Neutrophil (primary cell): Measurements from ENCODE around the gene HORMAD2.
"Not testable (repeated sequence)": the region's sequence is repeated elsewhere in the genome, so short reads cannot be mapped to it uniquely, and the experiment has no call there.

ENCODE experiments used
- H3K27ac ChIP-seq: fragments of 200-600 bp; sonication (generic); 2 replicates; pipeline ENCODE4 v1.5.1; 2016; ENCODE audit warnings: mild to moderate bottlenecking, moderate library complexity
- H3K27me3 ChIP-seq: fragments of 200-600 bp; sonication (generic); 2 replicates; pipeline ENCODE4 v1.6.0; 2016; ENCODE audit warnings: mild to moderate bottlenecking
- H3K36me3 ChIP-seq: fragments of 200-600 bp; sonication (generic); 2 replicates; pipeline ENCODE4 v1.5.1; 2017
- H3K4me1 ChIP-seq, 2 experiments: fragments of 200-600 bp in 1 of 2; sonication (generic) in 1 of 2; 1 replicate in 1 of 2; 2 replicates in 1 of 2; pipeline versions ENCODE4 v1.5.1 to v1.6.1; 2013 to 2016; ENCODE audit warnings: low read depth in 1 of 2, low read length in 1 of 2, mild to moderate bottlenecking in 1 of 2, moderate library complexity in 1 of 2; ENCODE audit not compliant: control insufficient read depth in 1 of 2, insufficient read depth in 1 of 2
- H3K4me3 ChIP-seq, 2 experiments: fragments of 200-600 bp in 1 of 2; sonication (generic) in 1 of 2; 1 replicate in 1 of 2; 2 replicates in 1 of 2; pipeline ENCODE4 v1.5.1; 2013 to 2016; ENCODE audit warnings: low read depth in 1 of 2, low read length in 1 of 2, mild to moderate bottlenecking in 1 of 2, moderate library complexity in 1 of 2
- H3K9me3 ChIP-seq: fragments of 200-600 bp; sonication (generic); 2 replicates; pipeline ENCODE4 v1.5.1; 2016
- TF ChIP-seq, protein P1 (sequence below): fragments of 200-600 bp; sonication (generic); IDR thresholded peaks from 2 replicates; pipeline ENCODE4 v1.5.1; 2016; ENCODE audit warnings: antibody characterized with exemption

The HORMAD2 gene

DNA sequence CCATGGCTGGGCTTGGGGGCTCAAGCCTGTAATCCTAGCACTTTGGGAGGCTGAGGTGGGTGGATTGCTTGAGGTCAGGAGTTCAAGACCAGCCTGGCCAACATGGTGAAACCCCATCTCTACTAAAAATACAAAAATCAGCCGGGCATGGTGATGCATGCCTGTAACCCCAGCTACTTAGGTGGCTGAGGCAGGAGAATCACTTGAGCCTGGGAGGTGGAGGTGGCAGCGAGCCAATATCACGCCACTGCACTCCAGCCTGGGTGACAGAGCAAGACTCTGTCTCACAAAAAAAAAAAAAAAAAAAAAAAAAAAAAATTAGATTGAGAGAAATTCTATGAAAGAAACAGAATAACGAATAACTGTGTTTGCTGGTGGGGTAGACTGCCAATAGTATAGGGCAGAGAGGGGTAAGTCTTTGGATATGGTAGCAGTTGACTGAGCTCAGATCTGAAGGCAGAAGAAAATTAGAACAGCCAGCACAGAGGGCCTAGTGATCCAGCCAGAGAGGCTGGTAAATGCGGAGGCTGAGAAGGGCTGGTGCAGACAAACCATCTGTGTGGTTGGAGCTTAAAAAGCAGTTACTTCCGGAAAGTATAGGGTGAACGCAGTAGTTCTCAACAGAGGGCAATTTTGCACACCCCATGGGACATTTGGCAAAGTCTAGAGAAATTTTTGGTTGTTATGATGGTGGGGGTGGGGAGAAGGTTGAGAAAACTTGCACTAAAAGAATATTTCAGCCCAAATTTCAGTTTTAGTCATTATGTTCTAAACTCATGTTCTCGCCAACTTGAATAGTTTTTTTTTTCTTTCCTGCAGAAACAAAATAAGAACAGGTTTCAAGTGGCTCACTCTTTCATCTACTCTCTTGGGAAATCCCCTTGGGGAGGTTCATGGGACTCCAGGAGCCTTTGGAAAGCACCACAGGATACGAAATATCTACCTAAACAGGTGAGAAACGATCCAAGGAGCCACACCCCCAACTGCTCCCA lies 1.6 kb upstream of the HORMAD2 start:
- Histone ChIP-seq H3K27ac (no peak overlapping the region), H3K27me3 (peaks cover 64% of the 10 kb centered on the region), H3K9me3 (no peaks in the 10 kb centered on the region), H3K4me3 (no peak overlapping the region), H3K4me1 (peaks cover 0 to 8% of the 10 kb centered on the region in 2 experiments), H3K36me3 (no peaks in the 10 kb centered on the region)
- TF ChIP-seq, protein P1, sequence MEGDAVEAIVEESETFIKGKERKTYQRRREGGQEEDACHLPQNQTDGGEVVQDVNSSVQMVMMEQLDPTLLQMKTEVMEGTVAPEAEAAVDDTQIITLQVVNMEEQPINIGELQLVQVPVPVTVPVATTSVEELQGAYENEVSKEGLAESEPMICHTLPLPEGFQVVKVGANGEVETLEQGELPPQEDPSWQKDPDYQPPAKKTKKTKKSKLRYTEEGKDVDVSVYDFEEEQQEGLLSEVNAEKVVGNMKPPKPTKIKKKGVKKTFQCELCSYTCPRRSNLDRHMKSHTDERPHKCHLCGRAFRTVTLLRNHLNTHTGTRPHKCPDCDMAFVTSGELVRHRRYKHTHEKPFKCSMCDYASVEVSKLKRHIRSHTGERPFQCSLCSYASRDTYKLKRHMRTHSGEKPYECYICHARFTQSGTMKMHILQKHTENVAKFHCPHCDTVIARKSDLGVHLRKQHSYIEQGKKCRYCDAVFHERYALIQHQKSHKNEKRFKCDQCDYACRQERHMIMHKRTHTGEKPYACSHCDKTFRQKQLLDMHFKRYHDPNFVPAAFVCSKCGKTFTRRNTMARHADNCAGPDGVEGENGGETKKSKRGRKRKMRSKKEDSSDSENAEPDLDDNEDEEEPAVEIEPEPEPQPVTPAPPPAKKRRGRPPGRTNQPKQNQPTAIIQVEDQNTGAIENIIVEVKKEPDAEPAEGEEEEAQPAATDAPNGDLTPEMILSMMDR: no peak

DNA sequence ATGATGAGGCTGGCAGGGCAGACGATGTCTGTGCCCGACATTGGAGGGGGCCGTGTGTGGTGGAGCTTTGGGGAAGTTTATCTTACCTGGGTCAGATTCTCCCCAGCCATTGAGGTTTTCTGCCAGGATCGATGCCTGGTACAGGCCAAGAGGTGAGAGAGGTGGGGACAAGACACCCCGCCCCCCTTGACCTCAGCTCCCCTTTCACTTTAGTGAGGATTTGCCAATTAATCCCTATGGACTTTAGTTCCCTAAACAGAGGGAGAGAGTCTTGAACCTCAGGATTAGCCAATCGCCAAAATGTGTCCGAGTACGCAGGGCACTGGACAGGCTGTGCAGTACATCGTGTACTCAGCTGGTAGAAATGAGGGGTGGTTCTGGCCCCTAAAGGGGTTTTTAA lies 541 bp downstream of the HORMAD2 start:
- TF ChIP-seq, protein P1: no peak
- no peak overlapping the region for H3K27ac ChIP-seq

DNA sequence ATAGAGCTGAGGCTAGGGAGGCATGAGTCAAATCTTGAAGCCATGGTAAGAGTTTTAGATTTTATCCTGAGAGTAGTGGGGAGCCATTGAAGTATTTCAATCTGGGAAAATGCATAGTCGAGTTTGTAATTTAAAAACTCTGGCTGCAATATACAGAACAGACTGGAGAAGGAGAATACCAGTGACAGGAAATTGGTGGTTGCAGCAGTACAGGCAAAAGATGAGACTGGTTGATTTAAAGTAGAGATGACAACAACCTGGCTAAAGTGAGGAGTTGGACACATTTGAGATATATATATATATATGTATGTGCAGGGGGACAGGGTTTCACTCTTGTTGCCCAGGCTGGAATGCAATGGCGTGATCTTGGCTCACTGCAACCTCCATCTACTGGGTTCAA lies 6.2 kb downstream of the HORMAD2 start:
- H3K27me3 ChIP-seq: no peaks in the 10 kb centered on the region
- no peaks in the 10 kb centered on the region for H3K9me3 ChIP-seq
- no peak overlapping the region for H3K27ac ChIP-seq
- TF ChIP-seq, protein P1: no peak
- no peaks in the 10 kb centered on the region for H3K36me3 ChIP-seq
- H3K4me3 ChIP-seq: no peak overlapping the region
- no peaks in the 10 kb centered on the region for H3K4me1 ChIP-seq

More for the DNA sequence above, 541 bp downstream of the HORMAD2 start:
- H3K4me3 ChIP-seq: no peak overlapping the region
- peaks cover 43% of the 10 kb centered on the region for H3K27me3 ChIP-seq
- H3K36me3 ChIP-seq: no peaks in the 10 kb centered on the region
- peaks cover 0 to 8% of the 10 kb centered on the region in 2 experiments for H3K4me1 ChIP-seq
- H3K9me3 ChIP-seq: no peaks in the 10 kb centered on the region

DNA sequence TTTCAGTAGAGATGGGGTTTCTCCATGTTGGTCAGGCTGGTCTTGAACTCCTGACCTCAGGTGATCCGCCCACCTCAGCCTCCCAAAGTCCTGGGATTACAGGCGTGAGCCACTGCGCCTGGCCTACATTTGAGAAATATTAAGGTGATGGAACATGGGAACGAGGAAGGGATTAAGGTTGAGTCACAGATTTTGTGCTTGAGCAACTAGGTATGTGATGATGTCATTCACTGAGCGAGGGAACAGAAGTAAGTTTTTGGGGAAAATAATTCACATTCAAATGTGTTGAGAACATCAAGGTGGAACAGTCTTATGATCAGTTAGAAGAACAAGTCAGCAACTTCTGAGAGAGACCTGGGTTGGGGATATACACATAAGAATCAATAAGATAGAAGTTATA lies 6.8 kb downstream of the HORMAD2 start:
- H3K4me1 ChIP-seq, H3K4me3 ChIP-seq, H3K36me3 ChIP-seq, H3K9me3 ChIP-seq, H3K27me3 ChIP-seq, H3K27ac ChIP-seq: not testable (repeated sequence)

DNA sequence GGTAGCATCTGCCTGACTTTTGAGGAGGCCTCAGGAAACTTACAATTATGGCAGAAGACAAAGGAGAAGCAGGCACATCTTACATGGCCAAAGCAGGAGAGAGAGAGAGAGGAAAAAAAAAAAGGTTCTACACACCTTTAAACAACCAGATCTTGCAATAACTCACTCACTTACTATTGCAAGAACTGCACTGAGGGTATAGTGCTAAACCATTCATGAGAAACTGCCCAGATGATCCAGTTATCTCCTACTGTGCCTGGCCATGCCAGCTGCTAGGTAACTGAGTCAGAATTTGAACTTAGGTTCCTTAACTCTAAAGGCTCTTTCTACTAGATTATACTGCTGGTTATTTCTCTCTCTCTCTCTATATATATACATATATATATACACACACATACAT lies 7.3 kb downstream of the HORMAD2 start:
- H3K27ac ChIP-seq: no peak overlapping the region
- H3K4me1 ChIP-seq: no peaks in the 10 kb centered on the region
- no peaks in the 10 kb centered on the region for H3K36me3 ChIP-seq
- TF ChIP-seq, protein P1: no peak
- H3K4me3 ChIP-seq: no peak overlapping the region
- H3K9me3 ChIP-seq: no peaks in the 10 kb centered on the region
- no peaks in the 10 kb centered on the region for H3K27me3 ChIP-seq

DNA sequence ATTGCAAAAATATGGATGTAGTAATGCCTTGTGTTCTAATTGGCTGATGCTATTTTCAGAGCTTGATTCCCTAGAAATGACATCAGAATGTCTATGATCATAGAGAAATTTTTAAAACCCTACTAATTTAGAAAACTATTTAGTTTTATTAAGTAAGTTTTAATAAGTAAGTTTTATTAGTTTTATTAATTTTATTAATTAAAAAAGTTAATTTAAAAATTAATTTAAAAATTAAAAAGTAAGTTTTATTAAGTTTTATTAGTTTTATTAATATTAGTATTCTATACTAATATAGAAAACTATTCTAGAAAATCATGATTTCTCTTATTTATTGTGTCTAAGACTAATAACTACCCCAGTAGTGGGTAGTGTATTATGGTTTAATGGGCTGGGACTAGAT lies 8.2 kb downstream of the HORMAD2 start:
- no peaks in the 10 kb centered on the region for H3K27me3 ChIP-seq
- no peak overlapping the region for H3K27ac ChIP-seq
- no peak overlapping the region for H3K4me3 ChIP-seq
- TF ChIP-seq, protein P1: no peak
- no peaks in the 10 kb centered on the region for H3K36me3 ChIP-seq
- no peaks in the 10 kb centered on the region for H3K9me3 ChIP-seq
- H3K4me1 ChIP-seq: no peaks in the 10 kb centered on the region
